ENCODE measurements around the gene GIPR. TPM values are rescaled to one million over a fixed set of nuclear protein-coding genes. Genes with fewer than 3 reads are reported as not detected.

GIPR gene
- total RNA-seq, 1 donor from 2014 or later, result 1.6 TPM

GRCh38 chr19:45705115-45705514 lies 37.1 kb downstream of the GIPR start:
- Mint-ChIP-seq H3K4me1 (ENCODE audit: unreplicated experiment) (no peaks in the 10 kb centered on the region), H3K27me3 (ENCODE audit: unreplicated experiment) (peaks cover 1% of the 10 kb centered on the region), H3K36me3 (ENCODE audit: low read depth, unreplicated experiment) (peaks cover 15% of the 10 kb centered on the region), H3K4me3 (ENCODE audit: unreplicated experiment) (no peak overlapping the region), H3K27ac (ENCODE audit: unreplicated experiment) (no peak overlapping the region), H3K9me3 (ENCODE audit: unreplicated experiment) (no peaks in the 10 kb centered on the region)
- no peak for DNase-seq (ENCODE audit: low spot score)
- TF ChIP-seq, protein P1, sequence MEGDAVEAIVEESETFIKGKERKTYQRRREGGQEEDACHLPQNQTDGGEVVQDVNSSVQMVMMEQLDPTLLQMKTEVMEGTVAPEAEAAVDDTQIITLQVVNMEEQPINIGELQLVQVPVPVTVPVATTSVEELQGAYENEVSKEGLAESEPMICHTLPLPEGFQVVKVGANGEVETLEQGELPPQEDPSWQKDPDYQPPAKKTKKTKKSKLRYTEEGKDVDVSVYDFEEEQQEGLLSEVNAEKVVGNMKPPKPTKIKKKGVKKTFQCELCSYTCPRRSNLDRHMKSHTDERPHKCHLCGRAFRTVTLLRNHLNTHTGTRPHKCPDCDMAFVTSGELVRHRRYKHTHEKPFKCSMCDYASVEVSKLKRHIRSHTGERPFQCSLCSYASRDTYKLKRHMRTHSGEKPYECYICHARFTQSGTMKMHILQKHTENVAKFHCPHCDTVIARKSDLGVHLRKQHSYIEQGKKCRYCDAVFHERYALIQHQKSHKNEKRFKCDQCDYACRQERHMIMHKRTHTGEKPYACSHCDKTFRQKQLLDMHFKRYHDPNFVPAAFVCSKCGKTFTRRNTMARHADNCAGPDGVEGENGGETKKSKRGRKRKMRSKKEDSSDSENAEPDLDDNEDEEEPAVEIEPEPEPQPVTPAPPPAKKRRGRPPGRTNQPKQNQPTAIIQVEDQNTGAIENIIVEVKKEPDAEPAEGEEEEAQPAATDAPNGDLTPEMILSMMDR (IDR thresholded peaks at IDR 0.05; ENCODE audit: unreplicated experiment), result no peak

GRCh38 chr19:45705710-45706415 lies 37.8 kb downstream of the GIPR start:
- Mint-ChIP-seq H3K4me1 (ENCODE audit: unreplicated experiment) (peaks cover 4% of the 10 kb centered on the region), H3K9me3 (ENCODE audit: unreplicated experiment) (no peaks in the 10 kb centered on the region), H3K27ac (ENCODE audit: unreplicated experiment) (no peak overlapping the region), H3K4me3 (ENCODE audit: unreplicated experiment) (no peak overlapping the region), H3K27me3 (ENCODE audit: unreplicated experiment) (peaks cover under 1% of the 10 kb centered on the region), H3K36me3 (ENCODE audit: low read depth, unreplicated experiment) (peaks cover 21% of the 10 kb centered on the region)
- no peak for DNase-seq (ENCODE audit: low spot score)
- TF ChIP-seq, protein P1 (IDR thresholded peaks at IDR 0.05; ENCODE audit: unreplicated experiment), result no peak

- DNase-seq (ENCODE audit: low spot score), result no peak
- H3K27me3 Mint-ChIP-seq (ENCODE audit: unreplicated experiment), result peaks cover 6% of the 10 kb centered on the region
- no peaks in the 10 kb centered on the region for H3K9me3 Mint-ChIP-seq (ENCODE audit: unreplicated experiment)
- peak overlapping the region; percentile 4 for H3K27ac Mint-ChIP-seq (ENCODE audit: unreplicated experiment)
- H3K36me3 Mint-ChIP-seq (ENCODE audit: low read depth, unreplicated experiment), result peaks cover 16% of the 10 kb centered on the region
- H3K4me1 Mint-ChIP-seq (ENCODE audit: unreplicated experiment), result peaks cover 5% of the 10 kb centered on the region
- TF ChIP-seq, protein P1 (IDR thresholded peaks at IDR 0.05; ENCODE audit: unreplicated experiment), result no peak
- H3K4me3 Mint-ChIP-seq (ENCODE audit: unreplicated experiment), result peak overlapping the region; percentile 33
Measured at GRCh38 chr19:45710356-45711130, 42.5 kb downstream of the GIPR start.

GRCh38 chr19:45711851-45712698 lies 44.1 kb downstream of the GIPR start:
- no peak for DNase-seq (ENCODE audit: low spot score)
- H3K9me3 Mint-ChIP-seq (ENCODE audit: unreplicated experiment), result no peaks in the 10 kb centered on the region
- peaks cover 16% of the 10 kb centered on the region for H3K36me3 Mint-ChIP-seq (ENCODE audit: low read depth, unreplicated experiment)
- TF ChIP-seq, protein P1 (IDR thresholded peaks at IDR 0.05; ENCODE audit: unreplicated experiment), result no peak
- peak overlapping the region; percentile 47 for H3K4me3 Mint-ChIP-seq (ENCODE audit: unreplicated experiment)
- H3K27me3 Mint-ChIP-seq (ENCODE audit: unreplicated experiment), result peaks cover 9% of the 10 kb centered on the region
- peaks cover 18% of the 10 kb centered on the region for H3K4me1 Mint-ChIP-seq (ENCODE audit: unreplicated experiment)
- H3K27ac Mint-ChIP-seq (ENCODE audit: unreplicated experiment), result no peak overlapping the region
